Activated CD8-positive, alpha-beta memory T cell treated with anti-CD3 and anti-CD28 coated beads, Interleukin-2, amount 10 ng/mL, durations not matched to agents 7 days and 5 days (primary cell): ENCODE data around the gene CTCFL. TPM values are rescaled to one million over a fixed set of nuclear protein-coding genes. Genes with fewer than 3 reads are reported as not detected.
"Not testable (repeated sequence)": the region's sequence is repeated elsewhere in the genome, so short reads cannot be mapped to it uniquely, and the experiment has no call there.

Experiments used
- ATAC-seq: fragments of 150-1000 bp; cut with Tn5 transposase; one replicate; pipeline ENCODE4 v1.10.0; 2021; ENCODE audit warnings: moderate library complexity
- CTCF ChIA-PET: fragments of 350-600 bp; sonication (Branson Sonifier 250); formaldehyde crosslinking; loops from one replicate; lab custom pipeline; 2021; ENCODE audit warnings: antibody characterized with exemption; lab: Charles Lee
- DNase-seq: peaks from one replicate; pipeline ENCODE4 v3.0.0-alpha.2; 2020
- H3K27ac Mint-ChIP-seq: one replicate; pipeline ENCODE4 v1.8.0; 2021; ENCODE audit warnings: mild to moderate bottlenecking, mixed read lengths
- H3K27me3 Mint-ChIP-seq: one replicate; pipeline ENCODE4 v1.8.0; 2021; ENCODE audit warnings: mixed read lengths
- H3K36me3 Mint-ChIP-seq: one replicate; pipeline ENCODE4 v1.8.0; 2021; ENCODE audit warnings: mild to moderate bottlenecking, mixed read lengths
- H3K4me1 Mint-ChIP-seq: one replicate; pipeline ENCODE4 v1.8.0; 2021; ENCODE audit warnings: mixed read lengths
- H3K4me3 Mint-ChIP-seq: one replicate; pipeline ENCODE4 v1.8.0; 2021; ENCODE audit warnings: mild to moderate bottlenecking, moderate library complexity, mixed read lengths
- H3K9me3 Mint-ChIP-seq: one replicate; pipeline ENCODE4 v1.8.0; 2022; ENCODE audit warnings: low read depth, mixed read lengths
- total RNA-seq, 2 experiments: library from RNA; stranded (reverse); gene quantifications; one replicate each; pipeline ENCODE4 v1.2.3, GENCODE V29; 2021

Gene CTCFL
- total RNA-seq, 2 experiments from 2014 or later = not detected

GRCh38 chr20:57522380-57523140 is 2.4 kb downstream of the CTCFL start:
- peaks cover 18% of the 10 kb centered on the region for H3K4me1 Mint-ChIP-seq
- CTCF ChIA-PET = interaction anchor here (0.8 to 2.0 kb wide), 3 partner anchors 16 to 74 kb away, joined by 3 to 7 read pairs (median 4); no protein-coding TSS in a partner anchor
- peak overlapping the region; percentile 32 for H3K27ac Mint-ChIP-seq
- no peak overlapping the region for H3K4me3 Mint-ChIP-seq
- H3K27me3 Mint-ChIP-seq = peaks cover 5% of the 10 kb centered on the region
- ATAC-seq (peak; percentile 55), DNase-seq (peak; percentile 52)
- no peaks in the 10 kb centered on the region for H3K9me3 Mint-ChIP-seq
- H3K36me3 Mint-ChIP-seq = no peaks in the 10 kb centered on the region

DNA sequence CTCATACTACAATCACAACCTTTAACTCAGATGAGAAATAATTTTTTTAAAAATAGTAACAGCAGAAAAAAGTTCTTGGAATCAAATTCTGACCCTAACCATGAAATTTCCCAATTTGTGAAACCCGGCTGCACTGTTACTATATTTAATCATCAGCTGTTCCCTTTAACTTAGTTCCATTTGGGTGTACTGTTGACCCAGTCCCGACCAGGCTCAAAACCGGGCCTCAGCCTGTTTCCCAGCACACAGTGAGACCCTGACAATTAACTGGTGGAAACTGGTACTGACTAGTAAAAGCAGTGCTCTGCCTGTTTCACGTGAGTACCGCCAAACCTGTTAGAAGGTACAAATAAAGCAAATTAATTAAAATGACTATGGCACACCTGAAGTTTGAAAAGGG is 7.0 kb downstream of the CTCFL start:
- Mint-ChIP-seq H3K9me3 (no peaks in the 10 kb centered on the region), H3K4me1 (peaks cover 11% of the 10 kb centered on the region), H3K27me3 (peaks cover 9% of the 10 kb centered on the region), H3K36me3 (no peaks in the 10 kb centered on the region), H3K27ac (no peak overlapping the region), H3K4me3 (no peak overlapping the region)
- CTCF ChIA-PET = interaction anchor here (0.6 kb wide), 1 partner anchor 10 kb away, joined by 3 read pairs; no protein-coding TSS in a partner anchor
- DNase-seq (no peak), ATAC-seq (no peak)

DNA sequence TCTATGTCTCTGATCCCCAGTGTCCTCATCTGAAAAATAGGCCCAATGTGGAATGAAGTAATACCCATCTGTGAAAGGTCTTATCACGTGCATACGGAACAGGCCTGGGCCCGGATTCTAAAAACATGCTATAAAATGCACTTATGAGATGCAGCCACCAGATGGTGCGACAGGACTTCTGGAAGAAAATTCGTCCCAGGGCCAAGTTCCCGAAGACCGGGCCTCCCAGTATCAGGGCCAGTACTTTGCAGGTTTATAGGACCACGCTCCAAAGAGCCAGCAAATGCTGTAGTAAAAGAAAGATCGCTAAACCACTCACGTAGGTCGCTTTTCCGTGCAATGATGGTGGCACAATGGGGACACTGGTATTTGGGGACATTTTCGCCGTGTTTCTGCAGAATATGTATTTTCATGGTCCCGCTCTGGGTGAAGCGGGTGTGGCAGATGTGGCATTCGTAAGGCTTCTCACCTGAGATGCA is 10.6 kb downstream of the CTCFL start:
- no peak overlapping the region for H3K4me3 Mint-ChIP-seq
- H3K9me3 Mint-ChIP-seq = no peaks in the 10 kb centered on the region
- no peaks in the 10 kb centered on the region for H3K4me1 Mint-ChIP-seq
- ATAC-seq (no peak), DNase-seq (no peak)
- H3K36me3 Mint-ChIP-seq = no peaks in the 10 kb centered on the region
- peaks cover 15% of the 10 kb centered on the region for H3K27me3 Mint-ChIP-seq
- CTCF ChIA-PET = interaction anchor here (1.6 kb wide), 1 partner anchor 79 kb away, joined by 5 read pairs; no protein-coding TSS in a partner anchor
- no peak overlapping the region for H3K27ac Mint-ChIP-seq

DNA sequence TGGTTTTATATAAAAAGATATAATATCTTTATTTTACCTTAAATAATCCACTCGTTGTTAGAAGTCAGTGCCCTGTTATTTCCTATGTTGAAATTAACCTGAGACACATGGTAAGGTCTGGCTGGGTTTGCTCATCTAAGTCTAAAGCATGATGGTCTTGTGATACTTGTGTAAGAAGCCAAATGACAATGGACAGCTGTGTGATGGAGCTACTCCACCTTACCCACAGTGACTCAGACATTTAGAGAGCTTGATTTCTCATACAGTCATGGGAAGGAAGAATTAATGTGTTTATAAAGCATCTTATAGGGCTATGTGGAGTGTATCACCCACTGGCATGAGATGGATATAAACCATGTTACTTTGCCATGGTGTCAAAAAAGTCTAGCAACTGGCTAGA is 11.7 kb downstream of the CTCFL start:
- Mint-ChIP-seq H3K36me3 (no peaks in the 10 kb centered on the region), H3K4me1 (no peaks in the 10 kb centered on the region), H3K27me3 (peaks cover 22% of the 10 kb centered on the region), H3K9me3 (no peaks in the 10 kb centered on the region), H3K27ac (no peak overlapping the region), H3K4me3 (no peak overlapping the region)
- CTCF ChIA-PET = interaction anchor here (1.1 to 1.6 kb wide), 2 partner anchors 83 to 697 kb away, joined by 3 to 4 read pairs; no protein-coding TSS in a partner anchor
- no peak for ATAC-seq
- no peak for DNase-seq

- Mint-ChIP-seq H3K36me3 (no peaks in the 10 kb centered on the region), H3K9me3 (no peaks in the 10 kb centered on the region), H3K4me1 (no peaks in the 10 kb centered on the region), H3K4me3 (no peak overlapping the region), H3K27me3 (peaks cover 24% of the 10 kb centered on the region), H3K27ac (no peak overlapping the region)
- ATAC-seq (no peak), DNase-seq (no peak)
- CTCF ChIA-PET = interaction anchor here (1.1 to 1.6 kb wide), 2 partner anchors 84 to 698 kb away, joined by 3 to 4 read pairs; no protein-coding TSS in a partner anchor
These were observed 12.5 kb downstream of the CTCFL start for GRCh38 chr20:57512432-57512831.

- H3K4me1 Mint-ChIP-seq, H3K4me3 Mint-ChIP-seq, DNase-seq, H3K36me3 Mint-ChIP-seq, H3K9me3 Mint-ChIP-seq, ATAC-seq, H3K27ac Mint-ChIP-seq: not testable (repeated sequence)
- peaks cover 24% of the 10 kb centered on the region for H3K27me3 Mint-ChIP-seq
- CTCF ChIA-PET = interaction anchor here (1.1 to 1.6 kb wide), 2 partner anchors 9 to 85 kb away, joined by 3 to 4 read pairs; no protein-coding TSS in a partner anchor
These were observed 13.2 kb downstream of the CTCFL start for GRCh38 chr20:57511709-57512108.

GRCh38 chr20:57509665-57510237 is 15.2 kb downstream of the CTCFL start:
- H3K27me3 Mint-ChIP-seq = peaks cover 35% of the 10 kb centered on the region
- CTCF ChIA-PET = interaction anchor here (1.5 kb wide), 1 partner anchor 14 kb away, joined by 4 read pairs; no protein-coding TSS in a partner anchor
- no peak for DNase-seq
- H3K27ac Mint-ChIP-seq = no peak overlapping the region
- no peaks in the 10 kb centered on the region for H3K36me3 Mint-ChIP-seq
- no peak overlapping the region for H3K4me3 Mint-ChIP-seq
- no peaks in the 10 kb centered on the region for H3K4me1 Mint-ChIP-seq
- ATAC-seq = no peak
- no peaks in the 10 kb centered on the region for H3K9me3 Mint-ChIP-seq

DNA sequence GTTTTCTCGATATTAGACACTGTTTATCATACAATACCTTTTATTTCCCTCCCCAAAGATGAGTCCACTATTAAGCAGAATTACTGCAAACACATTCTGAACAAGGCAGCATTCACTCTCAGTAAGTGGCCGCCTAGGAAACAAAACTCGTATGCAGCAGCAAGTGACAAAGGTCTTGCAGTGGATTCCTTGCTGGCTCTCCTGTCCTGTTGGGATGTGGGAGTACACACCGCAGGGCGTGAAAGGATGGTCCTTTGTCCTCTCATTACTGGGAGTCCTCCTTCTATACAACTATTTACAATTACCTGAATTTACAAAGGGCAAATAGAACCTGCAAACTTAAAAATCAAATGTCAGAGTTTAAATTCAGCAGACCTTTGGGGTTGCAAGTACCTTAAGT is 16.1 kb downstream of the CTCFL start:
- DNase-seq = no peak
- Mint-ChIP-seq H3K4me1 (no peaks in the 10 kb centered on the region), H3K4me3 (no peak overlapping the region), H3K36me3 (no peaks in the 10 kb centered on the region), H3K9me3 (no peaks in the 10 kb centered on the region), H3K27me3 (peaks cover 37% of the 10 kb centered on the region), H3K27ac (no peak overlapping the region)
- CTCF ChIA-PET = no interaction called here
- ATAC-seq = no peak

DNA sequence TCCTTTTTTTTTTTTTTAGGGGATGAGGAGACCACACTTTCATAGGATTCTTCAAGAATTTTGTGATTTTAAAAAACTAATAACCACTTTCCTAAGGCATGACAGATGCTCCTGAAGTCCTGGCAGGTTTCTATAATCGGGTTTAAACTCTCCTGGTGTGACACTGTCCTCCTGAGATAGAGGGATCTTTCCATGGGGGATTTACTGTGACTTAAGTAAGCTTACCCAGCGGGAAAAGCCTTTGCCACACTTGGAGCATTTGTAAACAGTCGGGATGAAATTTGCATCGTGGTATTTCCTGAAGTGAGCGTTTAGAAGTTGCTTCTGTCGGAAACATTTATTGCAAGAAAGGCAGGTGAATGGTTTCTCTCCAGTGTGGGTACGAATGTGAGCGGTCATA is 16.6 kb downstream of the CTCFL start:
- Mint-ChIP-seq H3K27ac (no peak overlapping the region), H3K27me3 (peaks cover 42% of the 10 kb centered on the region), H3K9me3 (no peaks in the 10 kb centered on the region), H3K4me1 (peaks cover under 1% of the 10 kb centered on the region), H3K36me3 (no peaks in the 10 kb centered on the region), H3K4me3 (no peak overlapping the region)
- ATAC-seq = no peak
- CTCF ChIA-PET = no interaction called here
- no peak for DNase-seq

DNA sequence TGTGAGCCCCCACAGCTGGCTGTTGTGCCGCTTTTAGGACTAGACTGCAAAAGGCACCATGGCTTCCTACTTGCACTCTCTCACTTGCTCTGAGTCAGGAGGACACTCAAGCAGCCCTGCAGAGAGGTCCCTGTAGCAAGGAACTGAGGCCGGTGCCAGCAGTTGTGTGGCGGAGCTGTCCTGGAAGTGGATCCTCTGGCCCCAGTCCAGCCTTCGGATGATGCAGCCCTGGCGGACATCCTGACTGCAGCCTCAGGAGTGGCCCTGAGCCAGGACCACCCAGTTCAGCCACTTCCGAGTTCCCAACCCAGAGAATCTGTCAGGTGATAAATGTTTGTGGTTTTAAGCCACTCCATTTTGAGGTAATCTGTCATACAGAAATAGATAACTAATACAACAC is 17.5 kb downstream of the CTCFL start:
- peaks cover 49% of the 10 kb centered on the region for H3K27me3 Mint-ChIP-seq
- CTCF ChIA-PET = interaction anchor here (1.5 kb wide), 1 partner anchor 9 kb away, joined by 5 read pairs; no protein-coding TSS in a partner anchor

GRCh38 chr20:57505979-57506378 is 19.0 kb downstream of the CTCFL start:
- CTCF ChIA-PET = no interaction called here
- DNase-seq (no peak), ATAC-seq (no peak)
- peaks cover 59% of the 10 kb centered on the region for H3K27me3 Mint-ChIP-seq
- no peak overlapping the region for H3K27ac Mint-ChIP-seq
- H3K4me3 Mint-ChIP-seq = no peak overlapping the region
- peaks cover 4% of the 10 kb centered on the region for H3K4me1 Mint-ChIP-seq
- H3K36me3 Mint-ChIP-seq = no peaks in the 10 kb centered on the region
- H3K9me3 Mint-ChIP-seq = no peaks in the 10 kb centered on the region

More for the DNA sequence above, 17.5 kb downstream of the CTCFL start:
- no peaks in the 10 kb centered on the region for H3K9me3 Mint-ChIP-seq
- no peak overlapping the region for H3K4me3 Mint-ChIP-seq
- ATAC-seq (no peak), DNase-seq (no peak)
- no peaks in the 10 kb centered on the region for H3K36me3 Mint-ChIP-seq
- H3K27ac Mint-ChIP-seq = no peak overlapping the region
- peaks cover 4% of the 10 kb centered on the region for H3K4me1 Mint-ChIP-seq

- ATAC-seq (no peak), DNase-seq (no peak)
- peaks cover 69% of the 10 kb centered on the region for H3K27me3 Mint-ChIP-seq
- H3K4me3 Mint-ChIP-seq = no peak overlapping the region
- no peaks in the 10 kb centered on the region for H3K9me3 Mint-ChIP-seq
- H3K36me3 Mint-ChIP-seq = no peaks in the 10 kb centered on the region
- no peak overlapping the region for H3K27ac Mint-ChIP-seq
- CTCF ChIA-PET = no interaction called here
- peaks cover 4% of the 10 kb centered on the region for H3K4me1 Mint-ChIP-seq
These were observed 20.5 kb downstream of the CTCFL start for GRCh38 chr20:57504411-57504810.

DNA sequence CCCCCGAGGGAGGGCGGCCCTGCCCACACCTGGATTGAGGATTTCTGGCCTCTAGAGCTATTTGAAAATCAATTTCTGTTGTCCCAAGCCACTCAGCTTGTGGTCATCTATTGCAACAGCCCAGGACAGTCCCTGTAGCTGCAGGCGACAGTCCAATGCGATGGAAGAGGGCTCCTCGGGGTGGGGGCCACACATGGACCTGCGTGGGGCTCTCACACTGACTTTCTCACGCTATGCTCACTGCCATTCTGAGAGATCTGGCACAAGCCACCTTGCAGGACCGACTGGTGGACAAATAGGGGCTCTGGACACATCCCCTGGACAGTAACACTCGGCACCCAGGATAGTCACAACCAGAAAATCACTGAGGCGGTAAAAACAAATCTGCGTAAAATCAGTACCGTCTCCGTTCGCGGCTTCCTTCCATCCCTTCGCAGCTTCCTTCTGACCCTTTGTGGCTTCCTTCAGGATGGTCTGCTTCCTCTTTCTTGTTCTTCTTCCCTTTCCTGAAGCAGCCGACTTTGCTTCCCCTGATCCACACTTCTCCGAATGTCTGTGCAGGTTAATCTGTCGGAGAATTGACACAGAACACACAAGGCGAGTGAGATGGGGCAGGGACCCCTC is 21.8 kb downstream of the CTCFL start:
- CTCF ChIA-PET = interaction anchor here (0.7 to 1.3 kb wide), 2 partner anchors 80 to 121 kb away, joined by 3 read pairs; no protein-coding TSS in a partner anchor
- no peaks in the 10 kb centered on the region for H3K36me3 Mint-ChIP-seq
- H3K4me3 Mint-ChIP-seq = no peak overlapping the region
- H3K27me3 Mint-ChIP-seq = peaks cover 66% of the 10 kb centered on the region
- H3K9me3 Mint-ChIP-seq = no peaks in the 10 kb centered on the region
- no peak for DNase-seq
- ATAC-seq = no peak
- H3K4me1 Mint-ChIP-seq = peaks cover 10% of the 10 kb centered on the region
- no peak overlapping the region for H3K27ac Mint-ChIP-seq
